Neural crest cell (in vitro differentiated cells): ENCODE measurements around the gene SHROOM2. TPM values are rescaled to one million over a fixed set of nuclear protein-coding genes. Genes with fewer than 3 reads are reported as not detected.
A peak's percentile ranks its signal among the peaks of the same experiment; 100 is the strongest.

Source experiments
- DNase-seq: peaks from one replicate; pipeline ENCODE4 v3.0.0; 2021; ENCODE audit warnings: low read depth, mixed read lengths, low spot score
- H3K27ac Mint-ChIP-seq: one replicate; pipeline ENCODE4 v1.8.0; 2021; ENCODE audit warnings: mild to moderate bottlenecking, mixed read lengths; ENCODE audit not compliant: unreplicated experiment
- H3K27me3 Mint-ChIP-seq: 2 replicates; pipeline ENCODE4 v1.8.0; 2021; ENCODE audit warnings: low read depth, mild to moderate bottlenecking, mixed read lengths
- H3K36me3 Mint-ChIP-seq: 2 replicates; pipeline ENCODE4 v1.8.0; 2021; ENCODE audit warnings: low read depth, mild to moderate bottlenecking, mixed read lengths
- H3K4me1 Mint-ChIP-seq: 2 replicates; pipeline ENCODE4 v1.8.0; 2021; ENCODE audit warnings: mixed read lengths
- H3K4me3 Mint-ChIP-seq: one replicate; pipeline ENCODE4 v1.8.0; 2021; ENCODE audit warnings: mild to moderate bottlenecking, mixed read lengths
- H3K9me3 Mint-ChIP-seq: 2 replicates; pipeline ENCODE4 v1.8.0; 2021; ENCODE audit warnings: mixed read lengths
- CTCF ChIP-seq: fragments of 200-600 bp; sonication (generic); conservative IDR thresholded peaks from 2 replicates; pipeline ENCODE4 v1.5.0; 2021; ENCODE audit warnings: antibody characterized with exemption, mild to moderate bottlenecking
- total RNA-seq: library from RNA; stranded (reverse); gene quantifications from 2 replicates; pipeline ENCODE4 v1.2.1, GENCODE V29; 2021

SHROOM2 gene
- total RNA-seq, 1 donor from 2014 or later: 11.1 TPM

GRCh38 chrX:9906919-9907318, 120.7 kb downstream of the SHROOM2 start:
- Mint-ChIP-seq H3K4me1 (peaks cover 26% of the 10 kb centered on the region), H3K4me3 (no peak overlapping the region), H3K9me3 (no peaks in the 10 kb centered on the region), H3K36me3 (no peaks in the 10 kb centered on the region), H3K27me3 (no peaks in the 10 kb centered on the region), H3K27ac (no peak overlapping the region)
- TF ChIP-seq CTCF: no peak
- DNase-seq: no peak

GRCh38 chrX:9907645-9908387, 121.6 kb downstream of the SHROOM2 start:
- peaks cover 29% of the 10 kb centered on the region for H3K4me1 Mint-ChIP-seq
- no peak overlapping the region for H3K27ac Mint-ChIP-seq
- H3K4me3 Mint-ChIP-seq: no peak overlapping the region
- TF ChIP-seq CTCF: no peak
- DNase-seq: no peak
- no peaks in the 10 kb centered on the region for H3K9me3 Mint-ChIP-seq
- no peaks in the 10 kb centered on the region for H3K36me3 Mint-ChIP-seq
- H3K27me3 Mint-ChIP-seq: no peaks in the 10 kb centered on the region

GRCh38 chrX:9909254-9909653, 123.0 kb downstream of the SHROOM2 start:
- DNase-seq: no peak
- Mint-ChIP-seq H3K27ac (no peak overlapping the region), H3K4me3 (no peak overlapping the region), H3K36me3 (no peaks in the 10 kb centered on the region), H3K9me3 (no peaks in the 10 kb centered on the region), H3K4me1 (peaks cover 34% of the 10 kb centered on the region), H3K27me3 (no peaks in the 10 kb centered on the region)
- no peak for TF ChIP-seq CTCF

- peak overlapping the region; percentile 10 for H3K4me3 Mint-ChIP-seq
- TF ChIP-seq CTCF: no peak
- no peaks in the 10 kb centered on the region for H3K36me3 Mint-ChIP-seq
- H3K9me3 Mint-ChIP-seq: no peaks in the 10 kb centered on the region
- DNase-seq: no peak
- peaks cover 33% of the 10 kb centered on the region for H3K4me1 Mint-ChIP-seq
- no peaks in the 10 kb centered on the region for H3K27me3 Mint-ChIP-seq
- H3K27ac Mint-ChIP-seq: no peak overlapping the region
Observed at GRCh38 chrX:9911487-9911886, 125.3 kb downstream of the SHROOM2 start.

- no peak for DNase-seq
- Mint-ChIP-seq H3K9me3 (no peaks in the 10 kb centered on the region), H3K4me3 (peak overlapping the region; percentile 77), H3K36me3 (no peaks in the 10 kb centered on the region), H3K27ac (peak overlapping the region; percentile 2), H3K4me1 (peaks cover 33% of the 10 kb centered on the region), H3K27me3 (no peaks in the 10 kb centered on the region)
- no peak for TF ChIP-seq CTCF
Observed at GRCh38 chrX:9912351-9913145, 126.3 kb downstream of the SHROOM2 start.
